HG03064 (cell line): Measurements from ENCODE around the gene UBE2E1.
"Not testable (repeated sequence)": the region's sequence is repeated elsewhere in the genome, so short reads cannot be mapped to it uniquely, and the experiment has no call there.

Source experiments
- ATAC-seq: cut with Tn5 transposase; IDR thresholded peaks from one replicate; pipeline ENCODE4 v1.9.1; 2021; ENCODE audit warnings: low read depth; ENCODE audit not compliant: unreplicated experiment

The UBE2E1 gene

GRCh38 chr3:23913873-23914743 lies 108.4 kb downstream of the UBE2E1 start:
- no peak for ATAC-seq

GRCh38 chr3:23915537-23916108 lies 109.9 kb downstream of the UBE2E1 start:
- no peak for ATAC-seq

- ATAC-seq: peak; percentile 43
Observed at GRCh38 chr3:23916152-23916885, 110.6 kb downstream of the UBE2E1 start.

DNA sequence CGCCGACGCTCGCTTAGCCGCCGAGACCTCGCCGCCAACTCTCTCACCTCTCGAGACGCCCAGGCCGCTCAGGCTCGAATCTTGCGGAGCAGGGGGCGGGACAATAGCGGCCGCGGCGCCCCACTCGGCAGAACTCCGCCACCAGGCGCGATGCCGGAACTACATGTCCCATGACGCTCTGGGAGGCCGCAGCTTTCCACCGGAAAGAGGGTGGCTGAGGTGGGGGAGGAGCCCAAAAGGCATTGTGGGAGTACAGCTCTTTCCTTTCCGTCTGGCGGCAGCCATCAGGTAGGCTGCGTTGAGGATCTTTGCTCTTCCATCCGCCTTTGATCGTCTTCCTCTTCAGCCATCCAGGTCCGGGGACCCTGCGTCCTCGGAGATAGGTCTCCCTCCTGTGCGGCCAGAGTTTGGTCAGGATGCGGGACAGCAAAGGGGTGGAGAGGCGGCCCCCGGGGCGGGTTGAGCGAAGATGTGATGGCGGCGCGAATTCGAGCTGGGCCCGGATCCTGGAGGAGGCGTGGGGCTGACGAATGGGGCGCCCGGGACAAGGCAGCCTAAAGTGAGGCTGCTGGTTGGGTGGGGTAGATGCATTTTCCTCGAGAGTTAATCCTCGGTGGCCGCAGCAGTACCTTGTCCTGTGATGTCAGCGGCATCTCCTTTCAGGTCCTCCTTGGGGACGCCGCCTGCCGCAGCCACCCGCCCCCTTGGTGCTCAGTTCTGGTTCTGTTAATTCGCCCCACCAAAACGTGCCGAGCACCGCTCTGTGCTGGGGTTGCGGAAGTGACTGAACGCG lies 111.3 kb downstream of the UBE2E1 start, which contains the start of the genes NKIRAS1 and RPL15:
NKIRAS1 (minus strand) TSS at position 105 of the 793 bp plus-strand sequence. CDS start 6,086 bp downstream, outside the sequence.
RPL15 (plus strand) TSS at position 247 of the 793 bp plus-strand sequence. CDS start 728 bp downstream, outside the sequence.
- ATAC-seq: peak; percentile 95

- ATAC-seq: peak; percentile 18
Observed at GRCh38 chr3:23917679-23918303, 112.0 kb downstream of the UBE2E1 start.

- not testable (repeated sequence) for ATAC-seq
Observed at GRCh38 chr3:23918331-23918730, 112.6 kb downstream of the UBE2E1 start.

- no peak for ATAC-seq
Observed at GRCh38 chr3:23919628-23920027, 113.9 kb downstream of the UBE2E1 start.

GRCh38 chr3:23920151-23920655 lies 114.4 kb downstream of the UBE2E1 start:
- no peak for ATAC-seq

DNA sequence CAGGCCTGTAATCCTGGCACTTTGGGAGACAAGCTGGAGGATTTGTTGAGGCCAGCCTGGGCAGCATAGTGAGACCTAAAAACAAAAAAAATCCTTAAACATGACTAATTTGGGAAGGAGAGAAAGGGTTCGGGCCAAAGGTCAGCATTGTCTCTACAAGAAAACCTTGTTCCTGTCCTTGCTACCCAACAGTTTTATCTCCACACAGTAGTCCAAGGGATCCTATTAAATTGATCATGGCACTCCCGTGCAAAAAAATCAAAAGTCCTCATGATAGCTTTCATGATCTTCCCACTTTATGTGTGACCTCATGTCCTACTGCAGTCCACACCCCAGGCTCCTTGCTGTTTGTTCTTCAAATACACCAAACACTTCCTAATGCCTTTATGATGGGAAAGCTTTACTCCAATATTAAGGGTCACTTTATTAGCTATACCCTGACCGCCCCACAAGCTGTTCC lies 115.3 kb downstream of the UBE2E1 start:
- ATAC-seq: no peak

DNA sequence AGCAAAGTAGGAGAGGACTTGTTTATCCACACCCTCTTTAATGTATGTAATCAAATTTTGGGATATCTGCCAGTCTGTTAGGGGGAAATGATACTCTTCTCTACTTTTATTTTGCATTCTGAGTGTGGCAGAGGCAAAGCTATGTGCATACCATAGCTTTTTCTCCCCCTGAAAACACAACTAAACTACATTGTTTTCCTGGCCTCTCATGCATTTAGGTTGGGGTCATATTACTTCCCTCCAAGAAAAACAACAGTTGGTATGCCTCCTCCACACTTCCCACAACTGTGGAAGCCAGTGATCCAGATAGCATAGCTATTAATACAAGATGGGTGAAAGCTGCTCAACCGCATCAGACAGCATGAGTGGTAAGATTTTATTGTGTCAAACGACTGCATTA lies 118.0 kb downstream of the UBE2E1 start:
- no peak for ATAC-seq

DNA sequence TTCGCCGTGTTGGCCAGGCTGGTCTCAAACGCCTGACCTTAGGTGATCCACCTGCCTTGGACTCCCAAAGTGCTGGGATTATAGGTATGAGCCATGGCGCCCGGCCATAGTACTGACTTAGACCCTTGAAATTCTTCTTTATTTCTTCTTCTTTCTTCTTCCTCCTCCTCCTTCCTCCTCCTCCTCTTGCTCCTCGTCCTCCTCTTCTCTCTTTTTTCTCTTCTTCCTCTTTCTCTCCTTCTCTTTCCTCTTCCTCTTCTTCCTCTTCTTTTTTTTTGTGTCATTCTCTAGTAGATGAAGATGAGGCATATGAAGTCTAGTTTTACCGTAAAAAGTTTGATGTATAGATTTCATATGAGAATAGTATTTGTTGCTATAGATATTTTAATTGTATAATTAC lies 120.5 kb downstream of the UBE2E1 start:
- ATAC-seq: no peak

DNA sequence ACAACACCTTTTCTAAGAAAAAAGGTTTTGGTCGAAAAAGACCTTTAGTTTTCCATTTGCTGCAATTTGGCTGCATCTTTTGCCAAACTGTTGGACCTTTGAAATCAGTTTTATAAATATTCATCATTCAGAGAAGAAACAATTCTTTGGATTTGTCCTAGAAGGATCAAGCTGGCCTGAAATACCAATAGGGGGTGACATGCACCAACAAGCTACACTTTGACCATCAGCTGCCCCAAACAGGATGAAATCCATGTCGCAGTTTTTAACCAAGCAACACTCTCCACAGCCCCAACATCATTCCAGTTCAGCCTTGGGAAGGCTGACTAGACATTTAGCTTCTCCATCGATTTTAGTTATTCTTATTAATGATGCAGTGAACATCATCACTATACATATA lies 121.0 kb downstream of the UBE2E1 start:
- no peak for ATAC-seq

- ATAC-seq: no peak
Observed at GRCh38 chr3:23928524-23928923, 122.8 kb downstream of the UBE2E1 start.

GRCh38 chr3:23931597-23931996 lies 125.8 kb downstream of the UBE2E1 start:
- no peak for ATAC-seq

DNA sequence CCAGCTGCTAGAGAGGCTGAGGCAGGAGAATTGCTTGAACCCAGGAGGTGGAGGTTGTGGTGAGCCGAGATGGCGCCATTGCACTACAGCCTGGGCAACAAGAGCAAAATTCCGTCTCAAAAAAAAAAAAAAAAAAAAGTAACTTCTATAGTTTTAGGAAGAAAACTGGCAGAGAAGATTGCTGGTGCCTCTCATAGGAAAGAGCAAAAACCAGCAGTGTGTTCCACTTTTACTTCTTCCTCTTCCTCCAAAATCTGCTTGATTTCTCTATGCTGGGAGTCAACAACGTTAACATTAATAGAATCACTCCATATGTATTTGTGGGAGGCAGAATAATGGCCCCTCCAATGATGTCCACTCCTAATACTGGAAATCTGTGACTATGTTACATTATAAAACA lies 126.8 kb downstream of the UBE2E1 start:
- no peak for ATAC-seq

- no peak for ATAC-seq
Observed at GRCh38 chr3:23934253-23934652, 128.5 kb downstream of the UBE2E1 start.

GRCh38 chr3:23937296-23937695 lies 131.5 kb downstream of the UBE2E1 start:
- no peak for ATAC-seq

DNA sequence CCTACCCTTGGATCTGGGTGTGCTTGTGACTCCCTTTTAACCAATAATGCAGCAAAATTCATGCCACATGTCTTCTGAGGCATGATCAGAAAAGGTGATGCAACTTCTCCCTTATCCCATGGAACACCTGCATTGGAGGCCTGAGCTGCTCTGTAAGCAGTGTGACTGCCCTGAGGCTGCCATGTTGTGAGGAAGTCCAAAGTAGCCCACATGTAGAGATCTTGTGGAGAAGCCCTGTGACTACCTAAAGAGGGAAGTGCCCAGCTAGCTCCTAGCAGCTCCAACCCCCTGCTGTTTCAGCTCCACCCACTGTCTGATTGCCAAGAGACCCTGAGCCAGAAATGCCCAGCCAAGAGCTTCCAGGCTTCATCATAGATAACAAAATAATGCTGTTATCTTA lies 132.9 kb downstream of the UBE2E1 start:
- ATAC-seq: no peak

GRCh38 chr3:23940775-23941174 lies 135.0 kb downstream of the UBE2E1 start:
- no peak for ATAC-seq
